Left colon (tissue), 2 donors: ENCODE results near the gene MTUS2. TPM values are rescaled to one million over a fixed set of nuclear protein-coding genes. Genes with fewer than 3 reads are reported as not detected.

Experiments used
- ATAC-seq: fragments of 200-7000 bp; cut with Tn5 transposase; one replicate; pipeline ENCODE4 v1.9.1; 2020; ENCODE audit warnings: mild to moderate bottlenecking, moderate library complexity
- DNase-seq, 2 donors: peaks; one replicate each; pipeline ENCODE4 v3.0.0-alpha.2; 2020
- intact Hi-C, 2 donors: fragments of 100-400 bp; cut with DNase I in 1 of 2; cut with micrococcal nuclease in 1 of 2; formaldehyde crosslinking; loops; one replicate each; pipeline versions ENCODE4 v1.11.2 to v1.14.0; 2022; cut with DNase I, micrococcal nuclease
- total RNA-seq, 2 donors: library from RNA; stranded (reverse); fragmentation: NEBNext Ultra II Directional; extraction: Animal tissue kit (Norgen Biotek cat#: 25700); gene quantifications; one replicate each; pipeline ENCODE4 v1.2.1, GENCODE V29; 2021
- donor health status: DM: no; HTN: no; CAD: no.
- donor health status: DM: yes; HTN: yes; CAD: no.

MTUS2 gene
- total RNA-seq, 2 donors from 2014 or later, result 0.15 to 0.25 TPM

- no peak for DNase-seq
- no peak for ATAC-seq
- intact Hi-C loops, result no loop called here
These were observed 619.7 kb downstream of the MTUS2 start for GRCh38 chr13:29439601-29440388.

- DNase-seq (no peak), ATAC-seq (no peak)
- intact Hi-C loops, result no loop called here
These were observed 621.2 kb downstream of the MTUS2 start for GRCh38 chr13:29441306-29441705.

DNA sequence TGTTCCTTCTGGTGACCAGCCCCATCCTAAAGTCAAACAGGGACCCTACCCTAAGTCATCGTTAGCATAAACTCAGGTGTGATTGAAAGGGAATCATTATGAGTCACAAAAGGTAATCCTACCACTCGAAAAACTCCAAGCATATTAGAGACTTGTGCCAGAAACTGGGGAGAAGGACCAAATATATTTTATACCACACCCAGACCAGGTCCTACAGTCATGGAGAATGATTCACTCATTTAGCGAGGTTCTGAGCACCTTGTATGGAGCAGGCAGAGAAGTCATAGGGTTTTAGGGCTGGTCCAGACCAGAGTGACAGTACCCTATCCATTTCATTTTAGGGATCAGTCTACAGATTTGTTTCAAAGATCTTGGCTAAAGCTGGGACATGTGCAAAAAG is 625.9 kb downstream of the MTUS2 start:
- DNase-seq (no peak), ATAC-seq (no peak)
- intact Hi-C loops, result no loop called here

DNA sequence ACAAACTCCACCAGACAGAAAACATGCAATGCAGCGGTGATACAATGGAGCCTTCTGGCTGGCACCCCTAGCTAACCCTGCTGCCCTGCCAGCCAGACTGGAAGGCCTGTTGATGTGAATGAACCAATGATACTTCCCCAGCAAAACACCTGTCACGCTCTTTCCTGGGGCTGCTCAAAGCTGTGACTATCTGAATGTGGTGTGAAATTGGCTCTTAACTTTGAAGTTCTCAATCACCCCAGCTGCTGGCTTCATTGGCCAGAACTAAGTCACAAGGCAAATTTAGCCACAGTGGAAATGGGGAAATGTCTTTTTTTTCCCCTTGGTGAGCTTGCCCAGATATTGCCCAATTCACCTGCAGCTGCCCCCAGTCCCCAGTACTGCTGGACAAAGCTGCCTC is 628.0 kb downstream of the MTUS2 start:
- ATAC-seq, result no peak
- intact Hi-C loops, result no loop called here

GRCh38 chr13:29449726-29450125 is 629.6 kb downstream of the MTUS2 start:
- no peak for DNase-seq
- intact Hi-C loops, result no loop called here
- no peak for ATAC-seq

More for the DNA sequence above, 628.0 kb downstream of the MTUS2 start:
- DNase-seq, result no peak

- no peak for DNase-seq
- intact Hi-C loops, result no loop called here
- ATAC-seq, result no peak
These were observed 631.8 kb downstream of the MTUS2 start for GRCh38 chr13:29451976-29452375.

DNA sequence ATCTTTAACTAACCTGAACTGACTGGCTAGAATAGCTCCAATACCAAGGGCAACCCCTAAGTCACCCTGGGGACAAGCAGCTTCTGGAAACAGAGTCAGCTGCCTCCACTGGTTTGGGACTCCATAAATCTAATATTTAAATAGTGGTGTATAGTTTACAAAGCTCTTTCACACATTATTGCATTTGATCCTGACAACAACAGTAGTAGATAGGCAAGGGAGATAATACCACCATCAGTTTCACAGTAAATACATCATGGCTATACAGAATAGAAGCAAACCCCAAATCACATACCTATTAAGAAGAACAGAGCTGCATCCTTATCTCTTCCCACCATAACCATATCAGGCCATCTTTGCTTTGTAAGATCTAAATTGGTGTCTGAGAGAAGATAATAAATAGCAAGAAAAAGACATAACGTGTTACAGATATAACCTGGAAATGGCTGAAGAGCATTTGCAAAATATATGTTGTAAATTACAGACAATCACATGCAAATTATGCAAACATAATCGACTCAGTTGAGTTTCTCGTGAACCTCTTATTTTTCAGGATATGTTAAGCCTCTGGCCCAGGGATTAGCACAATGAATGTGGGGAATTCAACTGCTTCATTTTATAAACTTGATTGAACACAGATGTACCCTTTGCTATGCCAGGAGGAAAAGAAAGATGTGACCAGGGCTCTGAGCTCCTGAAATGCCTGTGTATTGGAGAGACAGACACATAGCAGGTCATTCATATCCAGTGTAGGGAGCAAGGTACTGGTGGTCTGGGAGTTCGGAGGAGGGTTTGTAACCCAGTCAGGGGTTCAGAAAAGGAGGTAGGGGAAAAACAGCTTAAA is 632.9 kb downstream of the MTUS2 start:
- intact Hi-C loops, result no loop called here
- ATAC-seq (no peak), DNase-seq (no peak)

- intact Hi-C loops, result no loop called here
- ATAC-seq (no peak), DNase-seq (no peak)
These were observed 633.5 kb downstream of the MTUS2 start for GRCh38 chr13:29453617-29454011.

DNA sequence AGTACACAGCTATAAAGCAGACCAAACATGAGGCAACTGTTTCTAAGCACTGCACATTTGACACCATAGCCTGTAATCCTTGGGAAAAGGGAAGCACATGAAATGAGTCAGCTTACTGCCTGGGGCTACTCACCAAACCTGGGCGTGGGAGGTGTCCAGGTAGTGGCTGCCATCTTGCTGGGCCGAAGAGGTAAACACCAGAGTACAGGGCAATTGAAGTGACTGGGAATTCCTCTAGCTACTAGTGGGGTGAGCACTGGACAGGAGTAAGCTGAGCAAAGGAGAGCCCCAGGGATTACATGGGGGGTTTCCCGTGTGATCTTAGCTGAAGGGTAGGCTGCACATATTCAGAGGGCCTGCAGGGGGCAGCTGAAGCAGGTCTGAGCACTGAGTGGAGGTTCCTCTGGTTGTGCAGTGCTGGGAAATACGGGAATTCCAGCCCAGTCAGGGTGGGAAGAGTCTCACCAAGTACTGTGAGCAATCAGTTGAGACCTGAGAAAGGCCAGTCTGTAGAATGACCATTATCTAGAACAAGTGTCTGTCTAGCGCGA is 634.9 kb downstream of the MTUS2 start:
- DNase-seq (no peak), ATAC-seq (peak; percentile 46)
- intact Hi-C loops, result no loop called here

DNA sequence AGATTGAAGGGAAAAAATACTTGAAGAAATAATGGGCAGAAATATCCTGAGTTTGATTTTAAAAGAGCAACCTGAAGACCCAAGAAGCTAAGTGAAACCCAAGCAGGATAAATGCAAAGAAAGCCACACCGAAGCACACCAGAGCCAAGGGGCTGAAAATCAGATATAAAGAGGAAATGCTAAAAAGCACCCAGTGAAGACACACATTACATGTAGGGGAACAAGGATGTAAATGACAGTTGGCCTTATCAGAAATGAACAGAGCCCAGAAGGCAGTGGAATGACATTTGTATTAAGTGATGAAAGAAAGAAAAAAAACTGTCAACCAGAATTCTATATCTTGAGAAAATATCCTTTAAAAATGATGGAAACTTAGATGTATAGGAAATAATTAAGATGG is 636.3 kb downstream of the MTUS2 start:
- DNase-seq (no peak), ATAC-seq (no peak)
- intact Hi-C loops, result no loop called here

DNA sequence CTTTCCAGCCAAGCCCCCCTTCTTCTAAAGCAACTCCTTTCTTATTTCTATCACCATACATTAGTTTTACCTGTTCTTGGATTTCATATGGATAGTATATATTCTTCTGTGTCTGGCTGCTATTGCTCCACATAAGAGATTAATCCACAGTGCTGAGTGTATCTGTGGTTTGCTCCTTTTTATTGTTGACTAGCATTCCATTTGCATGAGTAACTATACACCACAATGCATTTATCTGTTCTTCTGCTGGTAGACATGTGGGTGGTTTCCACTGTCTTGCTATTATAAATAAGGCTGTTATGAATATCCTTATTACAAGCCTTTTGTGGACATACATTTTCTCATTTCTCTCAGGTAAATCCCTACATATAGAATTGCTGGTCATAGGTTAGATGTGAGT is 637.2 kb downstream of the MTUS2 start:
- ATAC-seq (no peak), DNase-seq (no peak)
- intact Hi-C loops, result no loop called here

- no peak for DNase-seq
- intact Hi-C loops, result no loop called here
- ATAC-seq, result no peak
These were observed 638.3 kb downstream of the MTUS2 start for GRCh38 chr13:29458419-29458818.

- ATAC-seq (no peak), DNase-seq (no peak)
- intact Hi-C loops, result no loop called here
These were observed 639.7 kb downstream of the MTUS2 start for GRCh38 chr13:29459813-29460355.

- intact Hi-C loops, result no loop called here
- no peak for DNase-seq
These were observed 644.1 kb downstream of the MTUS2 start for GRCh38 chr13:29464105-29464679.

GRCh38 chr13:29465741-29466293 is 645.7 kb downstream of the MTUS2 start:
- intact Hi-C loops, result no loop called here
- peak in 1 of 2 donors; percentile 28 for DNase-seq
- no peak for ATAC-seq

More at GRCh38 chr13:29464105-29464679, 644.1 kb downstream of the MTUS2 start:
- ATAC-seq, result no peak

DNA sequence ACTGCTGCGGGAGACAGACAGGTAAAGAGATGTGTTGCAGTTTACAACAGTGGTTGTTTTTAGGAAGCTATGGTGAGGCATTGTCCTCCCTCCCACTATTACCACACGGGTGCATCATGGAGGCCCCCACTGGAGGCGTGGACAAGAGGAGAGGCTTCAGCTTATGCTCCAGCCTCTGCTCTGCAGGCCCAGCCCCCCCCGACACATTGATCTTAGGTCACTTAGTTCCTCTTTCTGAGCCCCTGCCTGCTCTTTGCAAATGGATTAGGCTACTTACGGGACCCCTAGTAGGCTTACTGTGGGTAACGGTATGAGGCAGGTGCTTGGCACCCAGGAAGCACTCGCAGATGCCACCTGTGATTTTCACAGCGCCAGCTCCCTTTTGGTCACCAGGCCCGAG is 651.4 kb downstream of the MTUS2 start:
- ATAC-seq (no peak), DNase-seq (no peak)
- intact Hi-C loops, result no loop called here

DNA sequence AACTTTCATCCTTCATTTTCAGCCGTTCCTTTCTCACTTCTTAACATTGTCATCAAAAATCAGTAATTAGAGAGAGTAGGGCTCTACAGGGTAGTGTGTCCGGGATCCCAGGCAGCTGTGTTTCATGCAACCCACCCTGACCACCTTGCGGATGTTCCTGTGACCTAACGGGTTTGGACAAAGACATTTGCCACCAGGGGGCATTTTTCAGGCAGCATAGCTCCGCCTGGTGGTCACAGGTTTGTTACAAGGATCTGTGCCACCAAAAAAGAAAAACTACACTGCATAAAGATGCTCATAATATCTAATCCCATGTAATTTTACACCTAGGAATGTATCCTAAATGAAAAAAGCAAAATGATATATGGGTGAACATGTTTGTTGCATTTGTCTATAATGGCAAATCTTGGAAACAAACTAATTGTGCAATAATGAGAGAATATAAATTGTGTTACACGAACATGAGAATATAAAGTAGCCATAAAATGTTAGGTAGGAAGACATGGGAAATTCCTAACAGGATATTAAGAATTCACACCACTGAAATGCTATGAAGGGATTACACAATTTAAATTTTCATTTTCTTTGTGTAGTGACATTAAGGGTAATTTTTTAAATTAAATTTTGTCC is 652.3 kb downstream of the MTUS2 start:
- DNase-seq, result peak in 1 of 2 donors; percentile 74
- ATAC-seq, result peak; percentile 56
- intact Hi-C loops, result no loop called here

GRCh38 chr13:29473166-29473565 is 653.0 kb downstream of the MTUS2 start:
- no peak for ATAC-seq
- intact Hi-C loops, result no loop called here
- DNase-seq, result no peak

- ATAC-seq (no peak), DNase-seq (no peak)
- intact Hi-C loops, result no loop called here
These were observed 654.9 kb downstream of the MTUS2 start for GRCh38 chr13:29474991-29475390.
